T-helper 2 cell (primary cell): ENCODE measurements around the gene SNTA1.
"Not testable (repeated sequence)": the region's sequence is repeated elsewhere in the genome, so short reads cannot be mapped to it uniquely, and the experiment has no call there.

Experiments
- DNase-seq, 5 experiments: peaks; one replicate each; pipeline versions ENCODE4 v3.0.0 to v3.0.0-alpha.2; 2012 to 2022

Gene SNTA1

DNA sequence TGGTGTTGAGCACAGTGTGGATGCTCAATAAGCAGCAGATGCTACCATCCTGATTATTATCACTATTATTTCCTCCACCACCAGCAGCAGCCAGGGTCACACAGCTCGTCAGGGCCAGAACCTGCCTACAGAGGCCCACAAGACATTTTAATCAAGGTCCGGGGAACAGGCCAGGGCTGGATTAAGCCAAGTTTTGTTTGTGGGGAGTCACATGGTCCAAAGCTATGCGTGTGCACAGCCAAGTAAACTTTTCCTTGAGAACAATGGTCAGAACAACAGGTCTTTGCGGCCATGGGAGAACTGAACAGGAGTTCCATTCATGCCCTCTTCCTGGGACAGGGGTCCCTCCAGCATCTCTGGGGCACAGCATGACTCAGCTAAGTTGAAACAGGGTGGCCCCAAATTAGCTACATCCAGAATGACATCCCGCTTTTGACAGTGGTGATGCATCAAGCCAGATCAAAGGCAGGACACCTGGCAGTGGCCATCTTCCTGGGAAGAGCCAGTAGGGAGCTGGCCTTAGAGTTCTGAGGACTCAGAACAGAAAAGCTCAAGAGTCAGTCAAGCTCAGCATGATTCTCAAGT lies 11.7 kb downstream of the SNTA1 start:
- no peak for DNase-seq

DNA sequence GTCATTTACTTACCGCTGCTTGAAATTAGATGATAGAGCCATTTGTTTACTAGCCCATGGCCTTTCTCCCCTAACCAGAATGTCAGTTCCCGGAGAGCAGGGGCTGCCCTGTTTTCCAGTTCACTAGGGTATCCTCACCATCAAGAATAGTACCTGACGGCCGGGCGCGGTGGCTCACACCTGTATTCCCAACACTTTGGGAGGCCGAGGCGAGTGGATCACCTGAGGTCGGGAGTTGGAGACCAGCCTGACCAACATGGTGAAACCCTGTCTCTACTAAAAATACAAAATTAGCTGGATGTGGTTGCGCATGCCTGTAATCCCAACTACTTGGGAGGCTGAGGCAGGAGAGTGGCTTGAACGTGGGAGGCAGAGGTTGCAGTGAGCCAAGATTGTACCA lies 19.7 kb downstream of the SNTA1 start:
- not testable (repeated sequence) for DNase-seq

DNA sequence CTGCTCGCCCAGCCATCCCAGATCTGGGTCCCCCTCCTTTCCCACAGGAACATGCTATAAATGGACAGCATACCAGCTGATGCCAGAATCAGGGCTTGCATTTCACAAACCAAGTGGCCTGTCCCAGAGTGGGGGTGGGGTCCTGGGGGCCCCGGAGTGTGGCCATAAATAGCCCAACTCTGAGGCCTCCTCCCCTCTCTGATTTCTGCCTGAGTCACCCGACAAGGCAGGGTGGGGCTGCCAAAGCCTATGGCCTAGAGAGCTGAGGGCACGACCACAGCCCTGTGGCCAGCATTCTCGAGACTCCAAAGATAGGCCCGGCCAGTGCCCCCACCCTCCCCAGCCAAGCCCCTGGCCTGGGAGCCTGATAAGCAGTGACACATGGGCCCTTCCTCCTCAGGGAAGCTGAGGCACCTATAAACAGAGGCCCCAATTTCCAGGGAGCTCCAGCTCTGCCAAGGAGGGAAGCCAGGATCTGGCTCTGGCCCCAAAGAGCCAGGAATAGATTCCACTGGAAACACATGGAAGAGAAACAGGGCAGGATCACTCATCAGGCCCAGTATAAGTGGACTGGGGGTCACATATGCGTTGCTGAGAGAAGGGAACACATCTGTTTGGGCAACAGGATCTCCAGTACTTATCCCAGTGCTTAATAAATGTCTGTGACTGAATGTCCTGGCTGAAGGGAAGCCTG lies 20.3 kb downstream of the SNTA1 start:
- DNase-seq = no peak

DNA sequence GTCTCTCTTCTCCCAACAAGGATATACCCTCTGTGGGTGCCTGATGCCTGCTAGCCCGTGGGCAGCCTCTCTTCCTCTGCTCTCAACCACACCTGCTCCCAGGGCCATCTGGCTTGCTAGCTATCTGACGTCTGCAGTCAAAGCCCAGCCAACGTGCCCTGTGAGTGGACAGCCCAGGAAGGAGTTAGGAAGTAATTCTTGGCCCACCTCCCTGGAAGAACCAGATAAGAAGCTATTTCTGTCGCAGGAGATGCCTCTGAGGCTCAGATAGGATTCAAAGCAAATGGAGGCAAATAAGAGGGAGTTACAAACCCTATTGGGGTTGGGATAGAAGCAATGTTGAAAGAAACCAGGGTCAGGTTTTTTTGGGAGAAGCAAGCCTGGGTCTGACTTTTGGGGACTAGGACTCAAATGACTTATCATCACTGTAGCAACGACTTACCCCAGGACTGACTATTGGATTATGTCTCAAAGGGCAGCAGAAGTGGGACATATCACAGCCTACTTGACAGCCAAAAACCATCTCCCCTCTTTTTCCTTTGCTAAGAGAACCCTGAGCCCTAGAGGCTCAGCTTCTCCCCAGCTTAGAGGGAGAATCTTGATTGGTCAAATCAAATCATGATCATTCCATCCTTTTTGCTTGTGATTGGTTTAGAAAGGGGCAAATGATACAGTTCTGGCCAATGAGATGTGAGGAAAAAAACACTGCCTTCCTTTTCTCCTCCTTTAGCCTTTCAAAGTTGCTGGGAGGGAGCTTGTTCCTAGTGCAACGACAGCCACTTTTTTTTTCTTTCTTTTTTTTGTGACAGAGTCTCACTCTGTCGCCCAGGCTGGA lies 24.2 kb downstream of the SNTA1 start:
- DNase-seq = no peak

DNA sequence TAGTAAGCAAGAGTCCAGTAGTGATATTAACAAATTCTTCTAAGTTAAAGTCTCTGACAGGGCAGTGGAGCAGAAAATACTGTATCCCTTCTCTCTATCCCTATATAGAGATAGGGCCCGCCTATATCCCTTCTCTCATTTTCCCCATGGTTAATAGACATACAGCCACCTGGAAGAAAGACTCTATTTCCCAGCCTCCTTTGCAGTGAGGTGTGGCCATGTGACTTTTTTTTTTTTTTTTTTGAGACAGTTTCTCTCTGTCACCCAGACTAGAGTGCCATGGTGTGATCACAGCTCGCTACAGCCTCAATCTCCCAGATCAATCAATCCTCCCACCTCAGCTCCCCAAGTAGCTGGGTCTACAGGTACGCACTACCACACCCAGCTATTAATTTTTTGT lies 25.5 kb downstream of the SNTA1 start:
- no peak for DNase-seq

DNA sequence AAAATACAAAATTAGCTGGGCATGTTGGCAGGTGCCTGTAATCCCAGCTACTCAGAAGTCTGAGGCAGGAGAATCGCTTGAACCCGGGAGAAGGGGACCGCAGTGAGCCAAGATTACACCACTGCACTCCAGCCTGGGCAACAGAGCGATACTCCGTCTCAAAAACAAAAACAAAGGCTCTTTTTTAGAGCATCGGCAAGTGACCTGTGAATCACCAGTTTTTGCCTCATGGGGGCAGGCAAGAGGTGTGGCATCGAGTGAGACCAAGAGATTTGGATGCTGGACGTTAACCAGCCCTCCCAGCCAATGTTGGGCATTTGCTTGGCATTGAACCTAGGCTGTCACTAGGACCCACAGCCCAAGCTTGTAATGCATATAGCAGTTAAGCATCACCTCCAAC lies 27.6 kb downstream of the SNTA1 start:
- no peak for DNase-seq

DNA sequence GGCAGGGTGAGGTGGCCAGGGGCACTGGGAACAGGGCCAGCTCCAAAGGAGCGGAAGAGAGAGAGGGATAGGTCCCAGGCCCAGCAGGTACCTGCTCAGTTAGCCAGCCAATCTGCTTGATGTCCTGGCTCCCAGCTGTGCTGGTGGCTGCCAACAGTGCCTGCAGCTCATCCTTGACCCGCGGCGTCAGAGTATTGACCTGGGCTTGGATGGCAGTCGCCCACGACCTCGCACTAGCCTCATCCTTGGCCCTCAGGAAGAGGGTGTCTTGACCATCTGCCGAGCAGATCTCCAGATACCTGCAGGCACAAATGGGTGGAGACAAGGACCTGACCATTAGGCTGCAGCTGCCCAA lies 31.1 kb downstream of the SNTA1 start:
- no peak for DNase-seq

DNA sequence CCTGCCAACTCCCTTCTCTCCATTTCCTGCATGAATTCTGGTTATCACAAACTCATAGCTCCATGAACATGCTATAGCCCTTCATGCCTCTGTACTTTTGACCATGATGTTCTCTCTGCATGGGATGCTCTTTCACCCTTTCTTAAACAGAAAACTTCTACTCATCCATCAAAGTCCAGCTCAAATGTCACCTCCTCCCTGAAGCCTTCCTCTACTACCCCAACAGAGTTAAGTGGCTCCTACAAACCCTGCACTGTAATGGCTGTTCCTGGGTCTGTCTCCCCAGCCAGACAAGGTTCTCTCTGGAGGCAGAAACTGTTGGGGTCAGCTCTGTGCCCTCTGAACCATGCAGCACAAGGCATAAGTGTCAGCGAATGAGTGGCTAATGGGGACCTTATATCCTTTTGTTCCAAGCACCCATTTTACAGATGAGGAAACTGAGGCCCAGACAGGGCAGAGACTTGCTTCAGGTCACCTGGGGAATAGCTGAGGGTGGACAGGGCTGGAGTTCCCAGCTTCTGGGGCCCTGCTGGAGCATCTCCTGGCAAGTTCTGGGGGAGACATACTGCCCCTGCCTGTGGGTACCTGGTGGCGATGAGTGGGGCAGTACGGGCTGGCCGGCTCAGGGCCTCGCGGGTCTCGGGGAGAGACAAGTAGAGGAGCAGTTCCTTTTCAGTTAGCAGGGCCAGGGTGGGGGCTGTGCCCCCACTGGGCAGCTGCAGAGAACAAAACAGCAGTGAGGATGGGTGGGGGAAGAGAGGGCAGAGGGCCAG lies 31.7 kb downstream of the SNTA1 start:
- no peak for DNase-seq

DNA sequence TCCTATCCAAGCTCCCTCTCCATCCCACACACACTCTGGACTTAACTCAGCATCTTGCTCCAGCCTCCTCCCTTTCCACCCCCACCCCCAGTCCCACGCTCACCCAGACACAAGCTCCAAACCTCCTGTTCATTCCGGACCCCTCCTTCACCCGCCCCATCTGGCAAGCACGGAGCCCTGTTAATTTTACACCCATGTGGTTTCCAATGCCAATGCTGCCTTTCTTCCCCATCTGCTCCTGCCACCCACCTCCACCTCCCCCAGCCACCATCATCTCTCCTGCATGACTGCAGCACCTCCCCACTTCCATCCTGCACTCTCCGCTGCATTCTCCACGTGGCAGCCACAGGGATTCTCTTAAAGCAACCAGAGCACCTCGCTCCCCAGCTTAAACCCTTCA lies 32.3 kb downstream of the SNTA1 start:
- no peak for DNase-seq

DNA sequence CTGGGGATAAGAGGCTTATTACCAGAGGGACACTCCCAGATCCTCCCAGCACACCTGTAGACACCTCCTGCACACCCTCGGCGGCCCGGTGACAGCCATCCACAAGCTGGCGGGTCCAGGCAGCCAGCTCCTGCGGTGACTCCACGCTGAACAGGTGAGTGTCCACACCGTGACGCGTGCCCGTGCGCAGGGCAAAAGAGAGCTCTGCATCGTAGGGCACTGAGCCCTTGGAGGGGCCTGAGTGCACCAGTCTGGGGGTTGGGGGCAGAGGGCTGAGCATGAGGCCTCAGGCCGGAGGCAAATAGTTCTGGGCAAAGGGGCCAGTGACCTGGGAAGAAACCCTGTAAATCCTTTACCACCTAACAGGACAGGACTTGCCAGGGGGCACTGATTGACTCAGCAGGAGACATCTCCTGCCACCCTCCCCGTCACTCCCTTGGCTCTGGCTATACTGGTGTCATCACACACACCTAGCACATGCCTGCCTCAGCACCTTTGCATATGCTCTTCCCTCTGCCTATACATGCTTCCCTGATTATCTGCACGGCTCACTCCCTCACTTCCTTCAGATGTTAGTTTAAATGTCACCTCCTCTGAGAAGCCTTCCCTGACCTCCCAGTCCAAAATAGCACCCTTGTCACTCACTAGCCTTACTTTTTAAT lies 33.4 kb downstream of the SNTA1 start:
- no peak for DNase-seq

DNA sequence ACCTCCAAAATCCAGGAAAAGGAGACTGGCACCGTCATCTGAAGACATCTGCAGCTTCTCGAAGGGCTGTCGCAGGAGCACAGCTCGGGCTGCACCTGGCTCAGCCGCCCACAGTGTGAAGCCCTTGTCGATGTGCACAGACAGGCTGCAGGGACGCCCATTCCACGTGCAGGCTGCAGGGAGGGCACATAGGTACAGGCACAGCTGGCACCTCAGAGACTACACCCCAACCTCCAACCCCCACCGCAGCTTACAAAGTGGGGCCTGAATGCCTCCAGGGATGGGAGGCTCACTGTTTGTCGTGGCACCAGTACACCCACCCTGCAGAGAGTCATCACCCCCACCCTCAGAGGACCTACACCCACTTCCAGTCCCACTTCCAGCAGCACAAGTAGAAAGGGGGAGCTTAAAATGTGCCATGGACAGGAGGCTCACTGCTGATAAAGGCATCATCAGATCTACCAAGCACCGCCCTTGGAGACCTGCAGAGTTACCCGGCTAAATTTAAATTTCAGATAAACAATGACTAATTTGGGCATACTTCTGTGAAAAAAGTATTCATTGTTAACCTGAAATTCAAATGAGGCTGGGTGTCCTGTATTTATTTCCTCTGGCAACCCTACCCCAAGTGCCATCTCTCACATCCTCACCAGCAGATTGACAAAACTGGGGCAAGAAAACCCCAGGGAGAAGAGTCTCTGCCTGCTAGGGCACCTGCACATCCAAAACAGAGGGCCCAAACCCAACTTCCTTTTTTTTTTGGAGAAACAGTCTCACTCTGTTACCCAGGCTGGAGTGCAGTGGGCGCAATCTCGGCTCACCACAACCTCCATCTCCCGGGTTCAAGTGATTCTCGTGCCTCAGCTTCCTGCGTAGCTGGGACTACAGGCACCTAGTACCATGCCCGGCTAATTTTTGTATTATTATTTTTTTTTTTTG lies 34.6 kb downstream of the SNTA1 start:
- DNase-seq = peak in 1 of 5 experiments; percentile 38

DNA sequence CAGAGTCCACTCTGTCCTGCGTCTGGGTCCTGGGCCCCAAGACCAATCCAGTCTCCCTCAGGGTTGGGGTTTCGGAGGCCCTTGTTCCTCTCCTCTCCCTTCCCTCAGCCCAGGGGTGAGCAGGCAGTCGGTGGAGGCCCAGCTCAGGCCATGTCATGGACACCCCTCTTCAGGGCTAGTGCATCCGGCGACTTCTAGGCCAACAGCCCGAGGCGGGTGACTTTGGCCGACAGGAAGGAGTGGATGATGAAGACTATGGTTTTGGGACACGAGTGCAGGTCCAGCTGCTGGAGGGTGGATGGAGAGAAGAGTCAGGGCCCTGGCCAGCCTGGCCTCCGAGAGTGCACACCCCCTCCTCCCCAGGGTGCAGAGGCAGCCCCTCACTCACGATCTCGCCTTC lies 35.2 kb downstream of the SNTA1 start:
- no peak for DNase-seq

DNA sequence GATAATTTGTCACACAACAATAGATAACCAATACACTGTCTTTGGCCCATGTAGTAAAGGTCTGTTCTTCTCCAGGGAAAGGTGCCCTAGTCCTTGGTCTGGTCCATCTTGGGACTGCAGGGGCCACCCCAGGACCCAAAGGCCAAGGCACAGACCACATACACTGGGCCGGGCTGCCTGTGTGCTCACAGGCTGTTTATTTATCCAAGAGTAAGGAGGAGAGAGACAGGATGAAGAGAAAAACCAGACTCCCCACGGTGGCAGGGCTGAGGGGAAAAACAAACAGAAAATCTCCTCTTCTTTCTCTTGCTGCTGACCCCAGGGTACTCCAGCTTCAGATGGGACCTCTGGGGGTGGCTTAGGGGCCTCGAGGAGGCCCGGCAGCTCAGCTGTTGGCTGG lies 35.8 kb downstream of the SNTA1 start:
- DNase-seq = no peak

DNA sequence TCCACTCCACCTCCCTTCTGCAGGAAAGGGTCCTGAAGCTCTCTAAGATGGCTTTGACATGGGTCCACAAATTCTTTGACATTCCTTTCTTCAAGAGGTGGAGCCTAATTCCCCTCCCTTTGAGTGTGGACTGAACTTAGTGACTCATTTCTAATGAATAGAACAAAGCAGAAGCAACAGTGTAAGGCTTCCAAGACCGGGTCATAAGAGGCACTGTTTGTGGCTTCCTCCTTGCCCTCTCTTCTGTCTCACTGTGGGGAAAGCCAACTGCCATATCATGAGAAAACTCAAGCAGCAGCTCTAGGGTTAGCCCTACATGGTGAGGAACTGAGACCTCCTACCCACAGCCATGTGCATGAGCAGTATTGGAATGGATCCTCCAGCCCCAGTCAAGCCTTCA lies 36.3 kb downstream of the SNTA1 start:
- no peak for DNase-seq

DNA sequence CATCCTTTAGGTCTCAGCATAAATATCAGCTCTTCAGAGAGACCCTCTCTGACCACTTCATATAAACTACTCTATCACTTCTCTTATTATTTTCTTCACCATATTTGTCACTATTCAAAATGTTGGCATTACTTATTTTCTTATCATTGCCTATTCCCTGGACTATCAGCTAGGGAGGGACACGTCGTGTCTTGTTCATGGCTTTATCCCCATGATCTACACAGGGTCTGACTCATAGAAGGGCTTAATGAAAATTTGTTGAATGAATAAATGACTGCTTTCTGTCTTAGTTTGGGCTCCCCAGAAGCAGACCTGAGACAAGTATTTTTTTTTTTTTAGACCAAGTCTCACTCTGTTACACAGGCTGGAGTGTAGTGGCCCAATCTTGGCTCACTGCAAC lies 39.3 kb downstream of the SNTA1 start:
- DNase-seq = no peak

DNA sequence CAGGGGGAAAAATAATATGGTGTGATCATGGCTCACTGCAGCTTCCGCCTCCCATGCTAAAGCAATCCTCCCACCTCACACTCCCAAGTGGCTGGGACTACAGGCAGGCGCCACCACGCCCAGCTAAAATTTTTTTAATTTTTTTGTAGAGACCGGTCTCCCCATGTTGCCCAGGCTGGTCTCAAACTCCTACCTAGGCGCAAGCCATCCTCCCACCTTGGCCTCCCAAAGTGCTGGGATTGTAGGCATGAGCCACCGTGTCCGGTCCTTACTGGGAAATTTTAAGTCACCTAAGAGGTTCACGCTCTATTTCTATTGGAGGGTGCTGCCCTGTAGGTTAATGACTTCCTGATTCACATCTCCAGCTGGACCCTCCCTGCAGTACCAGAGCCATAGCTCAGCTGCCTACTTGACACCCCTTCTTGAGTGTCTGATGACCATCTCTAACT lies 41.6 kb downstream of the SNTA1 start:
- DNase-seq = peak in 1 of 5 experiments; percentile 28

DNA sequence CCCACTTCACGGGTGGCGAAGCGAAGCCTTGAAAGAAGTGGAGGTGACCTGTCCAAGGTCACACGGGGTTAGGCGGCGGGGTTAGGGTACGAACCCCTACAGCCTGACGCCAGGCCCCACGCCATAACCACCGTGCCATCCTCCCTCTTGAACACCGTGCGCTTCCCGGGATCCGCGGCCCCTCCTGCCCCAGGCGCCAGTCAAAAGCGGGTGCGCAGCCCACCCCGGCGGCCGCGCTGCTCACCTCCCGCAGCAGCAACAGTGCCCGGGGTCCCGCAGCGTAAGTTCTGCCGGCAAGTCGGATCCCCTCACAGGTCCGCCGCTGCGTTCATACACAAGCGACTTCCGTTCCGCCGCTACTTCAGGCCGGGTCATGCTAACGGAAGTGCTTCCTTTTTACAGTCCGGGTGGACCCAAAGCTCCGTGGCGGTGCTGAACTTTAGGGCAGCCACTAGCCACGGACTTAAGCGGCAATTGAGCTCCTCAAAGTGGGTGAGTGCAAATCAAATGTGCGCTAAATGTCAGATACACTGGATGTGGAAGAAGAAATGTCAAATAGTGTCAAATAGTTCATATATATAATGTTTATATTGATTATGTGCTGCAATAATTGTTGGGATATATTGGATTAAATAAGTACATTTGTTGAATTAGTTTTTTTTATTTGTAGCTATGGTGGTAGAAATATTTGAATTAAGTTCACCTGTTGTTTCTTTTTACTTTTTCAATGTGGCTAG lies 42.2 kb downstream of the SNTA1 start, which contains the start of gene CDK5RAP1:
TSS of gene CDK5RAP1 (minus strand) at position 336 of the 737 bp plus-strand sequence. CDS start 4,455 bp downstream, outside the sequence.
- peak; percentile 68 to 95 (median 77) for DNase-seq

DNA sequence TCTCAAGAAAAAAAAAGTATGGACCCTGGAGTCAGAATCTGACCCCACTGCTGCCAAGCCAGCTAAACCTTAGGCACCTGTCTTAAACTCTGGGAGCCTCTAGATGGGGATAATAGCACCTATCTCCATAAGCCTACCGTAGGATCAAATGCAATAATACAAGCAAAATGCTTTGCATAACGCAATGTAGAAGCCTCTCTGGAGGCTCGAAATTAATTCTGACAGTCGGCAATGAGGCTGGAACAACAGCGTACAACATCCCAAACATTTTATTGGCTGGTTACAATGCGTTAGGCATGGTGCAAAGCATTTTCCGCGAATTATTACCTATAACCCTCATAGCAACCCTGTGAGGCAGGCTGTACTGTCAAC lies 42.8 kb downstream of the SNTA1 start:
- peak in 1 of 5 experiments; percentile 34 for DNase-seq

DNA sequence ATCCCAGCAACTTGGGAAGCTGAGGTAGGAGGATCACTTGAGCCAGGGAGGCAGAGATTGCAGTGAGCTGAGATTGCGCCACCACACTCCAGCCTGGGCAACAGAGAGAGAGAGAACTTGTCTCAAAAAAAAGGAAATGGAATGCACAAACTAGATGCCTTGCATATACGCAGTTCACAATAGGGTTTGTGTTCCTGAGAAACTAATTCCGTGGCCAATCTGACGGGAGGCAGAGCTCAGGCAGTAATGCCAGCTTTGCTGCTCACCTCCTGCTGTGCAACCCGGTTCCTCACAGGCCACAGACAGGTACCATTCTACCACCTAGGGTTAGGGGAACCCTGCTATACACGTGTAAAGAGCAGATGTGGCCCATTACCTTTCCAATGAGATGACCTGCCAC lies 43.6 kb downstream of the SNTA1 start:
- no peak for DNase-seq

DNA sequence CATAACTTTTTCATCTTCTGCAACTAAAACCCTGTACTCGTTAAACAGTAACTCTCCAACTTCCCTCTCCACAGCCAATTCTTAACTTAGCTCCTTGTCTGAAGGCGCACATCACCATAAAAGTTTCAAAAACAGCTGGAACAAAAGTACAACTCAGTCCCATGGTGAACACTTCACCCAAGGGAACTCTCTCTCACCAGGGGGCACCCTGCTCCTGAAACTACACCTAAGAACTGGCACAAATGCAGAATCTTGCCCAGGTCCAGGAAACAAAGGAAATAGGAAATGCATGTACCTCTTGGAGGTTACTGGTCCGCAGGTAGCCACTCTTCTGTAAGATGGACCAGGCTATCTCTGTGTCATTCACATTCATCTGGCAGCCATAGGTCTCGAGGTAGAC lies 48.8 kb downstream of the SNTA1 start:
- no peak for DNase-seq

DNA sequence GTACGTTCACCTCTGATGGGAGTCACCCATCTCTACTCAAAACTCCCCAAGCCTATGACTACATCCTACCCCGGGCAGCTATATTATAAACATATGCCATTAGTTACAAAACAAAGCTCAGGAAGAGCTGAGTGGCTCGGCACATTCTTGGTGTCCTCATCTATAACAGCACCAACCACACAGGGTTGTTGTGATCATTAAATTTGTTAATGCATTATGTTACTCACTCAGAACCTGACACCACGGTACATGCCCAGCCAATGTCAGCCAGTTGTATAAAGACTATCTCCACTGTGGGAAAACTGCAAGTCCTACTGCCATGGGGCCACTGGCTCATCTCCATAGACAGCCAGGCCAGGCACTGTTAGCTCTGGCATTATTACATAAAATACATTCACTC lies 50.0 kb downstream of the SNTA1 start:
- DNase-seq = no peak
